ENCODE data around the gene PRPS1L1.
A peak's percentile ranks its signal among the peaks of the same experiment; 100 is the strongest.

Gene PRPS1L1

DNA sequence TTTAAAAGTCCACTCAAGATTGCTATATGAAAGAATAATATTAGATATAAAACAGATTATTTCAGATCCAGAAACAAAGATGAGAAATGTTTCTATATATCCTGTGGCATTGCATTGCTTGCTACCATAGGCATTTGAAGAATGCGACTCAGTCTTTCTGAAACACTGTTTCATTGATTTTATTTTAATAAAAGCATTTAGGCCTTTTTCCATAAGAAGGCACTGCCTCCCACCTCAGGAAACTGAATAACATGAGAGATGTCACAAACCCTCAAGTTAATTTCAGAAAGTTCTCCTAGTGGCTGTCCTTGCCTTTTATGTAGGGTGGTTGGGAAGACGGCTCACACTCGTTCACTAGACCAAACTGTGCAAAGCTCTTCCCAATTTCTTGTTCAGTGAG is 23.3 kb downstream of the PRPS1L1 start:
- DNase-seq, result no peak

GRCh38 chr7:18003286-18003994 is 24.2 kb downstream of the PRPS1L1 start:
- no peak for DNase-seq

- DNase-seq, result no peak
Observed at GRCh38 chr7:17998692-17999091, 29.0 kb downstream of the PRPS1L1 start.

DNA sequence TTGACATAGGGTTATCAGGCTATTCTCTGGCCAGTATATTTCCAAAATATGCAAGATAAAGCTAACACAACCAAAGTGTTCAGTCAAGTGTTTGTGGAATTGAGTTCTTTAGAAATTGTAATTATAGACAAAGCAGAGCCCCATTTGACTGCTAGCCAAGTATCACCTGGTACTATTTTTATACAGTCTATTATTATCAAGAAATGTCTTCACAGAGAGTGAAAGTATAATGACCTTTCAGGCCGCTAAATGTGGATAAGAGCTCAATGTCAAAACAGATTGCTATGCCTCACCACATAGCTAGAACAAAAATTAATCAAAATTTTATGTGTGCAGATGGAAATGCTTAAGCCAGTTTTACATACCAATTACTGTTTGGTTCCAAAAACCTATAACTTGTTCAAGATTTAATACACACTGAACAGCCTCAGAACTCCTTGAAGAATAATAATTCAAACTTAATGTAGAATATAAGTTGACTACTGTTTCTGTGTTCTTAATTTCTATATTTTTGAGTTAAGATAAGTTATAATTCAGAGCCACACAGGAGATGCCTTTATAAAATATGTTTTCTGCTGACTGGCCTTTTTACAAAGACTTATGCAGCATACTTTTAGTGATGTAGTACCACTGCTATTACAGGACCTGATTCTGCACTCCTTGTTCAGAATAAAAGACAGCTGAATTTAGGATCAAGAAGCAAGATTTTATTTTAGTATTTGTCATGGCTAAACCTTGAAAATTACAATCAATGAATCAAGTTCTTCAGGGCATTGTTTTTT is 31.0 kb downstream of the PRPS1L1 start:
- DNase-seq, result no peak

GRCh38 chr7:17996040-17996439 is 31.6 kb downstream of the PRPS1L1 start:
- no peak for DNase-seq

DNA sequence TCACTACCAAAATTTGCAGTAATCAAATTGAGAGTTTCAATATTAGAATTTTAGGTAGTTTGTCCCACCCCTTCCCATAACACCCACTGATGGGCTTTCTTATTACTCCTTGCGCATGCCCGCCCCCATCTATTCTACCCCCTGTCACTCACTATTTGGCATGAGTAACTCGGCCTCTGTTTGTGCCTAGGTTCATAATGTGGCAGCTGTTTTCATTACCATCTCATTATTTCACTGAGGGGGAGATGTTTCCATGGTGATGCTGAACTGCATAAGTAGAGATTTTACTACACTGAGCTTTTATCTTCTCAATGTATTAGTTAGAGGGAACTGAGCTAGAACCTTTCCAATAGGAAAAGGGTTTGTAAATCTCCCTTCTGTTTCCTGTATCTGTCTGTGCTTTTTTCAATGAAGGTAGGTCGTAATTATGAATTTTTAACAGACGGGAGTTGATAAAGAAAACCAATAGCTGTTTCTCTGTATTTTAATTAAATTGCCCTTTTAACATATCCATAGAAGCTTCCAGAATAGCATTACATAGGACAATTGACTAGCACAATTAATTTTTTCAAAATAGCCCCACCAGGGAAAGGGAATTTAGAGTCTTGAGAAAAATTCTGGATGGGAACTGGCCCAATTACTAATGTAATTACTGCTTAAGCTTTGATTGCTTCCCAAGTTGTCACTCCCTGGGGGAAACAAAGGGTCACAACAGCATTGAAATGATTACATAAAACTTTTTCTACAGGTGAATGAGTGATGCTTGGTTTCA is 33.4 kb downstream of the PRPS1L1 start:
- DNase-seq, result peak; percentile 35

- DNase-seq, result no peak
Observed at GRCh38 chr7:17991866-17992648, 35.6 kb downstream of the PRPS1L1 start.

- DNase-seq, result no peak
Observed at GRCh38 chr7:17990761-17991160, 36.9 kb downstream of the PRPS1L1 start.

DNA sequence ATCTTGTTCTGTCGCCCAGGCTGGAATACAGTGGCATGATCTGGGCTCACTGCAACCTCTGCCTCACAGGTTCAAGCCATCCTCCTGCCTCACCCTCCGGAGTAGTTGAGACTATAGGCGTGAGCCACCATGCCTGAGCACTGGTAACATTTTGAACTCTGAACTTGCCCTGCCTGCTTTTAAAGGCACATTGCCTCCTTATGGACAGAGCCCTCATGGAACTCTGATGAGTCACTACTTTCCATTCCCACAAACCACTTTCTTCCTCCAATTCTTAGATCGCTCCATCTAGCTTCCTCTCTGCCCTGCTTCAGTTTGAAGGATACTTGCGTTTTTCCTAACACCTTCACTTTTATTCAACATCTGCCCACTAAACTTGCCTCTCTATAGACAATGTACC is 38.1 kb downstream of the PRPS1L1 start:
- no peak for DNase-seq

DNA sequence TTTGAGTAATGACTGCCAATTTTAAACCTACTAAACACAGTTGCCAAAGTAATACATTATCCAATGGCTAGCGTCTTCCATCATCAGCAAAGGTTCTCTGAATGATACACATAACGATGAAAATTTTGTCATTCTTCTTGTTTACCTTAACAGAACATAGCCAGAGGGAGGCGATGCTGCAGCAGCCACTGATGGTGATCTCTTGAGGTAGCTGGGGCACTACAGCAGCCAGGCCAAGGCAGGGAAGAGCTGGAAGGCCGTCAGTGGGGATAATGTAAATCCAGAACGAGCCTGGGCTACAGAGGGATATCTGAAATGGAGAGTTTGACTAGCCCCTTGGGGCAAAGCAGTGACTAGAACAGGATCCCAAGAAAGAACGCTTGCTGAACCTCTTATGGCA is 38.8 kb downstream of the PRPS1L1 start:
- no peak for DNase-seq

- no peak for DNase-seq
Observed at GRCh38 chr7:17988141-17988540, 39.5 kb downstream of the PRPS1L1 start.

DNA sequence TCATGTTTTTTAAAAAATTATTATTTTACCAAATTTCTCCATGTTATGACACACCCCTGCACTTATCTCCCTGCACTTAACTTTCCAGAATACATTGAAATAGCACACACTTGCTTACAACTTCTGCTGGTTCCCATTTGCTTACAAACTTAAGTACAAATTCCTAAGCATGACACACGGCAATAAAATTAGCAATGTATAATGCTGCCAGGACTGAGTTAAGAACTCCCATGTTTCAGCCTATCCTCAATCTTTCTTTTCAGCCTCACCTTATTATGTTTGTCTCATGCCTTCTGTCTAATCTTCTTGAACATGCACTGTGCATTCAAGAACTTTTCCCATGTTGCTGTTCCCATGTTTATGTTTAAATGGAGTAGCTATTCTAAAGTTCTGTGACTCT is 40.8 kb downstream of the PRPS1L1 start:
- DNase-seq, result no peak

DNA sequence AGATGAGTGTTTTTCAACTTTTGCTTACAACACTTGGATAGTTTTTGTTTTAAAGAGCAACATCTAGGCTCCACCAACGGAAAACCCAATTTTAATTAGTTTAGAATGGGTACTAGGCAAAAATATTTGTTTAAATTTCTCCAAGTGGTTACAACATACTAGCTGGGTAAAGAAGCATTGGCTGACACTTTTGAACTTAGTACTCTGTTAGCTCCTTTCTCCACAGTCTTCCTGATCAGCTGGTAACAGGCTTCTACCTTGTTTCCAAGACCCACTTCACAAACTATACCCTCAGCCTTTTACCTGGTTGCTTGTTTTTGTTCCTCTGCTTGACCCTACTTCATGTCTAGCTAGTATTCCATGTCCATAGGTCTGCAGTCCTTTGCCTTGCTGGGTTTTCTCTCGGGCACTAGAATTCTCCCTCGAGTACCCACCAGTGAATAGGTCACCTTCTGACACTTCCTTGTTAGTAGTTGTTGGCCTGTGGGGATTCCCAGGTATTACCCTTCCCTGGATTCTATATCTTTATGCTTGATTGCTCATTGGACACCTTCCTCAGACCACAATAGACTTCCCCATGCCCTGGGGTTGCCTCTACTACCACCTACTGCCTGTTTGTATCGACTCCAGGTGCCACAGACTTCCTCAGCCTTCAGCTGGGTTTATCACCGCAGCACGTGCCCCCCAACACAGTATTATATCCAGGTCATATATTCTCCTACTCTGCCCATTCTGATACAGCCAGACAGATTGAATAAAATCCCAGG is 42.0 kb downstream of the PRPS1L1 start:
- no peak for DNase-seq

- DNase-seq, result no peak
Observed at GRCh38 chr7:17984288-17984687, 43.4 kb downstream of the PRPS1L1 start.

DNA sequence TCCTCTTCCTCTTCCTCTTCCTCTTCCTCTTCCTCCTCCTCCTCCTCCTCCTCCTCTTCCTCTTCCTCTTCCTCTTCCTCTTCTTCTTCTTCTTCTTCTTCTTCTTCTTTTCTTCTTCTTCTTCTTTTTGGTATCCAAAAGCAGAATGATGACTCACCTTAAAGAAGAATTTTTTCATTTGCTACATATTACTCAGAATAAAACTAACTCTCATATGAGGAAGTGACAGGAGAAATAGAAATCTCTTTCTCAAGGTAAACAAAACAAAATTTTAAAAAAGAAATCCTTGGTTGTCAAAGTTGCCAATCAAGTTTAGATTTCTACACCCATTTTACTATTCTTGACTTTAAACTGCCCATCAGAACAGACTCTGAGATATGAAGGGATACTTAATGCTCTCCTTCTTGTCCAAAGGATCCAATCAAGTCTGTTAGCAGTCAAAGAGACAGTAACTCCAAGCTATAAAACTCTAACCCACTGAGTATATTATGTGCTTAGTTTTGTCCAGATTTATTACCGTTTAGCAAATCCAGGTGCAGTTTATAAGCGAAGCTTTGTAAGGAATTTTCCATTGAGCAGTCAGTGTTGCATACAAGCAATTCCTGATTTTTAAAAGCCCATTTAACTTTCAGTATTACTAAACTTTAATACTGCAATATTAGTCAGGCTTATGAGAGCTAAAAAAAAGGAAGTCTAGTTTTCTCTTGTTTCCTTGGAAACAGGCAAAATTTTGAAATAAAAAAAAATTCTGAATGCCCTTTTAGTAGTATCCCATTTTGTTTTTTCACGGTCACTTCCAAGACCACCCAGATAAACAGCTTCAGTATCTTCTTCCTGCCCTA is 44.2 kb downstream of the PRPS1L1 start:
- no peak for DNase-seq

- DNase-seq, result no peak
Observed at GRCh38 chr7:17976952-17977351, 50.7 kb downstream of the PRPS1L1 start.
